Caco-2 (cell line): Measurements from ENCODE around the gene PLAGL1. TPM values are rescaled to one million over a fixed set of nuclear protein-coding genes. Genes with fewer than 3 reads are reported as not detected.

Experiments used
- BruUV-seq: library from RNA; stranded (reverse); fragments of 400-500 nt; replicated peaks from 2 replicates; lab custom pipeline; 2021; lab: Mats Ljungman, UMichigan
- CTCF ChIA-PET: fragments of 300-600 bp; sonication (Branson Sonifier 250); formaldehyde crosslinking; loops from one replicate; lab custom pipeline; 2022; ENCODE audit warnings: antibody characterized with exemption; lab: Charles Lee
- POLR2A ChIA-PET: fragments of 300-600 bp; sonication (Branson Sonifier 250); formaldehyde crosslinking; loops from one replicate; lab custom pipeline; 2022; ENCODE audit warnings: antibody characterized with exemption; lab: Charles Lee
- DNase-seq, 2 experiments: peaks; one replicate each; pipeline versions ENCODE4 v3.0.0 to v3.0.0-alpha.2; 2020 to 2022
- H3K27me3 ChIP-seq: replicated peaks from 2 replicates; pipeline ENCODE4 v1.6.0; 2011; ENCODE audit warnings: low read length; ENCODE audit not compliant: control insufficient read depth, insufficient read depth
- H3K36me3 ChIP-seq: 2 replicates; pipeline ENCODE4 v1.5.1; 2011; ENCODE audit warnings: low read length; ENCODE audit not compliant: control insufficient read depth, insufficient read depth
- H3K4me1 ChIP-seq: fragments of 250-450 bp; sonication (Bioruptor Pico); 2 replicates; pipeline ENCODE4 v1.5.1; 2020; ENCODE audit warnings: mild to moderate bottlenecking
- H3K4me3 ChIP-seq: 2 replicates; pipeline ENCODE4 v1.5.1; 2011; ENCODE audit warnings: low read depth, mild to moderate bottlenecking, control low read depth, low read length
- H3K9me3 ChIP-seq: fragments of 250-450 bp; sonication (Bioruptor Pico); 2 replicates; pipeline ENCODE4 v1.5.1; 2020; ENCODE audit warnings: mild to moderate bottlenecking, moderate library complexity
- H3K27ac Mint-ChIP-seq: one replicate; pipeline ENCODE4 v1.8.0; 2022; ENCODE audit warnings: mixed read lengths; ENCODE audit not compliant: unreplicated experiment
- H3K27me3 Mint-ChIP-seq: one replicate; pipeline ENCODE4 v1.8.0; 2022; ENCODE audit warnings: mixed read lengths; ENCODE audit not compliant: insufficient read depth, unreplicated experiment
- H3K36me3 Mint-ChIP-seq: one replicate; pipeline ENCODE4 v1.8.0; 2022; ENCODE audit warnings: mild to moderate bottlenecking, mixed read lengths; ENCODE audit not compliant: insufficient read depth, unreplicated experiment
- H3K4me1 Mint-ChIP-seq: one replicate; pipeline ENCODE4 v1.8.0; 2022; ENCODE audit warnings: low read depth, mixed read lengths; ENCODE audit not compliant: unreplicated experiment
- H3K4me3 Mint-ChIP-seq: one replicate; pipeline ENCODE4 v1.8.0; 2022; ENCODE audit warnings: mild to moderate bottlenecking, moderate library complexity, mixed read lengths; ENCODE audit not compliant: unreplicated experiment
- H3K9me3 Mint-ChIP-seq: one replicate; pipeline ENCODE4 v1.8.0; 2022; ENCODE audit warnings: mixed read lengths; ENCODE audit not compliant: unreplicated experiment
- intact Hi-C: fragments of 100-400 bp; cut with micrococcal nuclease; formaldehyde crosslinking; loops from one replicate; pipeline ENCODE4 v1.10.0; 2022; ENCODE audit not compliant: unreplicated experiment
- total RNA-seq: library from RNA; stranded (reverse); gene quantifications from 2 replicates; pipeline ENCODE4 v1.2.3, GENCODE V29; 2022
- TF ChIP-seq, protein P1 (sequence below), 2 experiments: fragments of 200-600 bp in 1 of 2; IDR thresholded peaks; 1 replicate in 1 of 2; 2 replicates in 1 of 2; pipeline versions ENCODE4 v1.5.1 to v1.8.0; 2011 to 2022; ENCODE audit warnings: antibody characterized with exemption in 1 of 2, control low read depth in 1 of 2, inconsistent platforms in 1 of 2, low read depth in 1 of 2, low read length in 1 of 2, mild to moderate bottlenecking in 1 of 2, moderate library complexity in 1 of 2; ENCODE audit not compliant: insufficient read depth in 1 of 2, severe bottlenecking in 1 of 2, unreplicated experiment in 1 of 2

Gene PLAGL1
- total RNA-seq, 1 experiment from 2014 or later, result 0.70 TPM

GRCh38 chr6:143970456-143971218 lies 37.4 kb downstream of the PLAGL1 start:
- Mint-ChIP-seq H3K4me3 (no peak overlapping the region), H3K27ac (no peak overlapping the region), H3K4me1 (peaks cover 4% of the 10 kb centered on the region), H3K27me3 (peaks cover 15% of the 10 kb centered on the region), H3K9me3 (no peaks in the 10 kb centered on the region), H3K36me3 (no peaks in the 10 kb centered on the region)
- Histone ChIP-seq H3K4me3 (no peak overlapping the region), H3K27me3 (no peaks in the 10 kb centered on the region; the same call in 1 of the 2 replicates), H3K9me3 (no peaks in the 10 kb centered on the region), H3K4me1 (no peaks in the 10 kb centered on the region), H3K36me3 (no peaks in the 10 kb centered on the region)
- DNase-seq, result no peak
- BruUV-seq, result no TSS peak
- intact Hi-C loops, result no loop called here
- ChIA-PET CTCF (no interaction called here), POLR2A (no interaction called here)
- TF ChIP-seq, protein P1, sequence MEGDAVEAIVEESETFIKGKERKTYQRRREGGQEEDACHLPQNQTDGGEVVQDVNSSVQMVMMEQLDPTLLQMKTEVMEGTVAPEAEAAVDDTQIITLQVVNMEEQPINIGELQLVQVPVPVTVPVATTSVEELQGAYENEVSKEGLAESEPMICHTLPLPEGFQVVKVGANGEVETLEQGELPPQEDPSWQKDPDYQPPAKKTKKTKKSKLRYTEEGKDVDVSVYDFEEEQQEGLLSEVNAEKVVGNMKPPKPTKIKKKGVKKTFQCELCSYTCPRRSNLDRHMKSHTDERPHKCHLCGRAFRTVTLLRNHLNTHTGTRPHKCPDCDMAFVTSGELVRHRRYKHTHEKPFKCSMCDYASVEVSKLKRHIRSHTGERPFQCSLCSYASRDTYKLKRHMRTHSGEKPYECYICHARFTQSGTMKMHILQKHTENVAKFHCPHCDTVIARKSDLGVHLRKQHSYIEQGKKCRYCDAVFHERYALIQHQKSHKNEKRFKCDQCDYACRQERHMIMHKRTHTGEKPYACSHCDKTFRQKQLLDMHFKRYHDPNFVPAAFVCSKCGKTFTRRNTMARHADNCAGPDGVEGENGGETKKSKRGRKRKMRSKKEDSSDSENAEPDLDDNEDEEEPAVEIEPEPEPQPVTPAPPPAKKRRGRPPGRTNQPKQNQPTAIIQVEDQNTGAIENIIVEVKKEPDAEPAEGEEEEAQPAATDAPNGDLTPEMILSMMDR (IDR thresholded peaks at IDR 0.05; ENCODE audit: insufficient read depth in 1 of 2, low read depth in 1 of 2, low read length in 1 of 2, severe bottlenecking in 1 of 2, unreplicated experiment in 1 of 2), result no peak

DNA sequence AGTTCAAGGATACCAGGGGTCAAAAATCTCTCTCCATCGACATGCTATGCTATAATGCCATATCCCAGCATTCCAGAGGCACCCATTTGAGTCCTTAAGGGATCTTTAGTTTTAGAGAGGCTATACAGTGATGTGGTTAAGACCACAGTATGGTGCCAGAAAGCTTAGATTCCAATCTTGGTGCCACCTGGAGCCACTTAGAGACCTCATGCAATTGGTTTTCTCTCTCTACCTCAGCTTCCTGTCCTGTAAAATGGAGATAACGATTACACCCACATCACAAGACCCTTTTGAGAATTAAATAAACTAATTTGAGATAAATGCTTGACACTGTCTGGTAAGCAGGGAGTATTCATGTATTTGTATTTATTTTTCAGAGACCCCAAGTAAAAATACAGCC lies 39.0 kb downstream of the PLAGL1 start:
- intact Hi-C loops, result no loop called here
- Histone ChIP-seq H3K9me3 (no peaks in the 10 kb centered on the region), H3K4me3 (no peak overlapping the region), H3K27me3 (no peaks in the 10 kb centered on the region), H3K36me3 (no peaks in the 10 kb centered on the region), H3K4me1 (peaks cover 8% of the 10 kb centered on the region)
- Mint-ChIP-seq H3K27me3 (peaks cover 19% of the 10 kb centered on the region), H3K9me3 (no peaks in the 10 kb centered on the region), H3K4me1 (peaks cover 11% of the 10 kb centered on the region), H3K27ac (no peak overlapping the region), H3K4me3 (no peak overlapping the region), H3K36me3 (no peaks in the 10 kb centered on the region)
- no TSS peak for BruUV-seq
- DNase-seq, result no peak
- CTCF ChIA-PET, result no interaction called here
- TF ChIP-seq, protein P1 (IDR thresholded peaks at IDR 0.05; ENCODE audit: insufficient read depth in 1 of 2, low read depth in 1 of 2, low read length in 1 of 2, severe bottlenecking in 1 of 2, unreplicated experiment in 1 of 2), result no peak
- POLR2A ChIA-PET, result no interaction called here

GRCh38 chr6:143967706-143968376 lies 40.2 kb downstream of the PLAGL1 start:
- ChIA-PET POLR2A (no interaction called here), CTCF (no interaction called here)
- Histone ChIP-seq H3K27me3 (no peaks in the 10 kb centered on the region), H3K36me3 (no peaks in the 10 kb centered on the region), H3K4me1 (peaks cover 16% of the 10 kb centered on the region), H3K4me3 (no peak overlapping the region), H3K9me3 (no peaks in the 10 kb centered on the region)
- intact Hi-C loops, result no loop called here
- Mint-ChIP-seq H3K4me1 (peaks cover 11% of the 10 kb centered on the region), H3K9me3 (no peaks in the 10 kb centered on the region), H3K4me3 (no peak overlapping the region), H3K27me3 (peaks cover 24% of the 10 kb centered on the region), H3K36me3 (no peaks in the 10 kb centered on the region), H3K27ac (no peak overlapping the region)
- BruUV-seq, result no TSS peak
- no peak for DNase-seq
- TF ChIP-seq, protein P1 (IDR thresholded peaks at IDR 0.05; ENCODE audit: insufficient read depth in 1 of 2, low read depth in 1 of 2, low read length in 1 of 2, severe bottlenecking in 1 of 2, unreplicated experiment in 1 of 2), result no peak
